ENCODE results near the gene GDF7.

GDF7 gene

DNA sequence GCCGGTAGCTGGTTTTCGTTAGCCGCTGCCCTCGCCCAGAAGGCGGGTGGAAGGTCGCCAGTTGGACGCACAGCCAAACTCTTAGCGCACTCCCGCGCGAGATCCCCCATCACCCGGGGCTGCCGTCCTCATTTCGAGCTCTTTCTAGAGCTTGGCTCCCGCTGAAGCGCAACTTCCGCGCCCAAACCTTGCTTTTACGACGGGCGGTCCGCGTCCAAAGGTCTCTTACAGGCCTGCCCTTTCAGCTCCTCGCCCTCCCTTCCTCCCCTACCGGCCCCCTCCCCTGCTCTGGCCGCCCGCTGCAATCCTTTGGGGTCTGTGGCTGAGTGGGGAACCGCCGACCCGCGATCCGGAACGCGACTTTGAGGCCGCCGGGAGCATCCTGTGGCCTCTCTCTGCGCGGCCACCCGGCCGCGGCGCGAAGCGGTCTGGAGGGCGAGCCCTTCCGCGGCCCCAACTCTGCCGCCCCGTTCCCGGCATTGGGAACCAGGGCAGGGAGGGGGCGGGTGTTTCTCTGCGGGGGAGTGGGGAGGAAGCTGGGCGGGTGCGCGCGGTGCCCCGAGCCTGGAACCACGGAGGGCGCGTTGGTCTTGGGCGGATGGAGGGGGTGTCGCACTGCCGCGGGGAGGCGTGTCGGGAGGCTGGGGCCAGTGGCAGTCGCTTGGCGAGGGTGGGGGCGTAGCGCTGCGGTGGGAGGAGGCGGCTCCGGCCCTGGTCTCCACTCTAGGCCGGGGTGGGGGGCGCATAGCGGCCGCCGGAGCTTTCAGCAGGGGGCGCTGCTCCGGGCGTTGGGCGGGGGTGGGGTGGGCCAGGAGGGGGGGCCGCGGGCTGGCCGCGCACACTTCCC is at the start of gene GDF7:
Gene GDF7 (plus strand): TSS at position 841 of the 847 bp plus-strand sequence. CDS start 96 bp downstream, outside the sequence.
- no peak for DNase-seq (ENCODE audit: extremely low read depth in 1 of 2, low read depth in 1 of 2)

DNA sequence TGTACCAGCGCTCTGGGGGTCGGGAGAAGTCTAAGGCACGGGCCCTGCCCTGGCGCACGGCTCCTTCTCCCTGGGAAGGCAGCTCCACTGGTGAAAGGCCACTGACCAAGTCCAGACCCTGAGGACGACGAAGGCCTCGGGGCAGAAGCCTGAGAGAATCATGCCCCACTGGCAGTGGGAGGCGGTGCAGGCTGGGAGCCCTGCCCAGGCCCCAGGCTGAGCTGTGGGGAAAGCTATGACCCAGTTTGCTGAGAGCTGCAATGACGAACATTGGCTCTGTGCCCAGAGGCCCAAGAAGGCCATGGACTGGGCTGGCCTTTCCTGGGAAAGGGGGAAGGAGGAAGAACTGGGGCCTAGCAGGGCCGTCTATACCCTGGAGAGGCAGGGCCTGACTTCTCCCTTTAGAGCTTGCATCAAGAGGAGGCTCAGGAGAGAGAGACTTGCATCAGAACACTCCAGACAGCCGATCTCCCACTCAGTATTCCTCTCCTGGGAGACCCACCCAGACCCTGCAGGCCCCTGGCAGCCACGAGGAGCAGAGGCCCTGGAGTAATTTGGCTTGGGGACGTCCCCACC is 49.0 kb upstream of the GDF7 start:
- no peak for DNase-seq (ENCODE audit: extremely low read depth in 1 of 2, low read depth in 1 of 2)

DNA sequence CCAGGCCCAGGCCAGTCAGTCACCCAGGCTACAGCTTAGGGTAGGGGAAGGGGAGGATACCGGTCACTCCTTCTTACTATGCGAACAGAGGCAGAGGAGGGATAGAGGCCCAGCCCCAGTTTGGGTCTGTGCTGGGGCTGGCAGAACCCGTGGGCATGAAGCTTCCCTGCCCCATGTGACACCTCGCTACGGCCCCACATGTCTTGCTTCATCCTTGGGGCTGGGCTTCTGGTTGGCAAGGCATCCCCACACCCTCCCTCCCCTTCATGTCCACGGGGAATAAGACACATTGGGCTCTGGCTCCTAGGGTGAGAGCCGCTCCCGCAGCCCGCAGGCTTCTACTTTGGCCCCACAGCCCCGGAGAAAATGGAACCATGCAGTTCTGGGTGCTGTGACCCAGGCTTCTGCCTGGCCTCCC is 48.5 kb upstream of the GDF7 start:
- no peak for DNase-seq (ENCODE audit: extremely low read depth in 1 of 2, low read depth in 1 of 2)

DNA sequence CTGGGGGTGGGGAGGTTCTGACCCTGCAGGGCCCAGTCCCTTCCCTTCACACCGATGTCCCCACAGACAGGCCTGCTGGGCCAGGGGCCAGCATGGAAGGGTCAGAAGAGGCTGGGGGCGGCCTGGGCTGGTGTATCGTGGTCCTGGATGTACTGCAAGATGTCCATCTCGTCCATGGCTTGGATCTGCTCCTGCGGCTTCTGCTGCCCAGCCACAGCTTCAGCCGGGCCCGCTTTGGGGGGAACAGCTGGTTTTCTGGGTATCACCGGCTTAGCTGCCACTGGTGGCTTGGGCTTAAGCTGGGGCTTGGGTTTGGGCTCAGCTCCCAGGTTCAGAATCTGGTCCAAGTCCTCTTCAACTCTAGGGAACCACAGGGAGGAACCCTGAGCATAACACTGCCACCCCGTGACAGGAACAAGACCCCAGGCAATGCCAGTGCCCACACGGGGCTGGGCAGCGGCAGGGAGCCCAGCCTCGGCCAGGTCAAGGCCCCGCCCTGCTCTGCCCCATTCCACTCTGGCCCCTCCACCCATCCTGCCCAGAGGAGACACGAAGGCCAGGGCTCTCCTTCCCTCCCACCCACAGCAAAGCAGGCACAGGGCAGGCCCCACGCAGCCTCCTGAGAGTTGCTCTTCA is 47.9 kb upstream of the GDF7 start:
- DNase-seq (ENCODE audit: extremely low read depth in 1 of 2, low read depth in 1 of 2) = no peak

DNA sequence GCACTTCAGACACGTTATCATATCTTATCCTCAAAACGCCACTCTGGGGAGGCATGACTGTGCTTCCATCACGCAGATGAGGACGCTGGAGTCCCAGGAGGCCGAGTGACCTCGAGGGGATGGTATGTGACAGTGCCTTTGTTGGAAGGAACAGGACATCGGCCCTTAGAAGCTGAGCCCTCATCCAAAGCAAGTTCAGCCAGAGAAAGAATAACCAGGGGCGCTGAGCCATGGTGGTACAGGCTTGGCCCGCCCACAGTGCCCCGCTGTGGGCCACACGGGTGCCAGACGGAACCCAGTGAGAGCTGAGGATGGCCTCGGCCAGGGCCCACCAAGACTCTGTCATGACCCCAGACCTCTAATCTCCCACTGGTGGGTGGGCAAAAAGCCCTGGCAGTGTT is 47.3 kb upstream of the GDF7 start:
- no peak for DNase-seq (ENCODE audit: extremely low read depth in 1 of 2, low read depth in 1 of 2)

DNA sequence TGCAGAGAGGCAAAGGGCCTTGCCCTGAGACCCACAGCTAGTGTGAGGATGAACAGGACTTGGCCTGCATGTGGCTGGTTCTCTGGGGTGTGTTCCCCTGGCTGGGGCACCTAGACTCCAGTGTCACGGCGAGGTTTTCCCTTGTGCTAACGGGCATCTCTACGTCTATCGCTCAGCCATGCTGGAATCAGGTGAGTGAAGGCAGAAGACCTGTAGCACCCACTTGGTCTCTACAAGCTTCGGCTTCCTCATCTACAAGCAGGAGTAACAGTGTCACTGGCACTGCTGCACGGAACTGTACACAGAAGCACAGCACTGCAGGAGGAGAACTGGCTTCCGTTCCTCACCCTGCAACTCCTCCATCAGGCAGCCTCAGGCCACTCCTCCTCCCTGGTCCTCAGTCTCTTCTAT is 46.7 kb upstream of the GDF7 start:
- DNase-seq (ENCODE audit: extremely low read depth in 1 of 2, low read depth in 1 of 2) = no peak

DNA sequence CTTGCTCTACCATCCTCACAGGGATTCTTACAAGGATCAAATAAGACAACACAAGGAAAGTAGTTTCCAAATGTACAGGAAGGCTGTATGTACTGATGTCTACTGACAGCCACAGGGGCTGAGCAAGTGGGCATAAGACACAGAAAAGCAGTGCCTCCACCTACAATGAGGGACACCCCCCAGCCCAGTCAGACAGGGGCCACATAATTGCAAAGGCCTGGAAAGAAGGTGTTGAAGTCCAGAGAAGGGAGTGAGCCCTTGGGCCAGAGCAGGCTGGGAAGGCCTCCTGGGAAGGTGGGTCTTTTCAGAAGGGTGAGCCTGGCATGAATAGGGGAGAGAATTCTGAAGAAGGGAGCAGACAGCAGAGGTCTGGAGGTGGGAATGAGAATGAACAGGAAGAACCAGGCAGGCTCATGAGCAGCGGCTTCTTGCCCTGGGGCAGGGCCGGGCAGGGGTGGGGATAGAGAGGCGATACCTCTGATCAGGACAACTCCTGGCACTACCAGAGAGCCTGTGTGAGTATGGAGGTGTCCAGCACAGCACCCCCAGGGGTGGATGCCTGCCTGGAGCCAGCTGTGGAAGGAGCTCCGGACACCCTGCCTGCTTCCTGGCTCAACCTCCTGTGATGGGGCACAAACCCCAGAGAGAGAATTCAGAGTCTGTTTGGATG is 46.1 kb upstream of the GDF7 start:
- DNase-seq (ENCODE audit: extremely low read depth in 1 of 2, low read depth in 1 of 2) = no peak

DNA sequence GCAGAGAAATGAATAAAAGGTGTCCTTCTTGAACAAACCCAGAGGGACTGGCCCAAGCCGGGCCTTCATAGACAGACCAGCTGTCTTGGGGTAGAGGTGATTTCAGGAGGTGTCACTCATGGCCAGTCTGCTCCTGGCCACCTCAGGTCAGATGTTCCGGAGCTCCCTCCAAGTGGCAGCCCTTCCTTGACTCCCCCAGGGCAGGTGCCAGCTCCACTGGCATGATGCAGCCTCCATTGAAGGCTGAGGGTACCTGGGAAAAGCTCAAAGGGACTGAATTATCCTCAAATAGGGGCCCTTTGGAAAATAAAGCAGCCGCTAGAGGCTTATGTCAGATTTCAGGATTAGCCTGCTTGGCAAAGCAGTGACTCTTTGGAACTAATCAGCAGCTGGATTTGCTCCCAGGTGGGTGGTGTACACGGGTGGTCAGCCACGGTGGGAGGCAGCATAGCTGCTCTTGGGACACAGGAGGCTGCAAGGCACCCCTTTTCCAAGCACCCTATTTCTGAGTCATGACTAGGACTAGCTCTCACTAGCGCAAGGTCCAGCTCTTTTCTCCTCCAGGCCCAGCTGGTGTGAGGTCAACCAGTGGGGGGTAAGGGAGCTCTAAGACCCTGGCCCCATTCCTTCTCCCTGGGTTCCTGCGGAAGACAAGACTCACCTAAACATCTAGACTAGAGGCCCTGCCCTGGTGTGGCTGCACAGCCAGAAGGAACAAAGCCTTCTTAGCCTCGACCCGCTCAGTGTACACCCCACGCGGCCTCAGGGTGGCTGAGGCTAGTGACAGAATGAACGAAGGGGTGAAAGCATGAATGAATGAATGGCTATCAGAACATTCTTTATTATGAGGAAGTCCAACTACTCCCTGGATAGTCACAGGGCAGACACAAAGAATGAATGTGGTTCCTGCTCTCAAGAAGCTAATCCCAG is 45.3 kb upstream of the GDF7 start:
- DNase-seq (ENCODE audit: extremely low read depth in 1 of 2, low read depth in 1 of 2) = no peak

DNA sequence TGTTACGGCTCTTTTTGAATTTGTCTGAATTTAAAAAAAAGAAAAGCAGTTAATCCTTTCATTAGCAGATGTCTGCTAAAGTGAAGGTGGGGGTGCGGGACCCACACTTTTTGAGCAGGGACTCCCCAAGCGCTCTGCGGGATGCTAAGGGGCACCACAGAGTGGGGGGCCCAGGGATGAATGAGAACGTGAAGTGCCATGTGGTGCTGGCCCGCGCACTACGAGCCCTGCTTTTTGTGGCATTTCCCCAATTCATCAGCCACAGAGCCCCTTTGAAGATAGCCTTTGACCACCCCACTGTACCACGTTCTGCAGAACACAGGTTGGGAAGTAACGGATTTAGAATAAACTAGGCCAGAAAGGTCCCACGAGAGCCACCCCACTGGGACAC is 44.7 kb upstream of the GDF7 start:
- no peak for DNase-seq (ENCODE audit: extremely low read depth in 1 of 2, low read depth in 1 of 2)

DNA sequence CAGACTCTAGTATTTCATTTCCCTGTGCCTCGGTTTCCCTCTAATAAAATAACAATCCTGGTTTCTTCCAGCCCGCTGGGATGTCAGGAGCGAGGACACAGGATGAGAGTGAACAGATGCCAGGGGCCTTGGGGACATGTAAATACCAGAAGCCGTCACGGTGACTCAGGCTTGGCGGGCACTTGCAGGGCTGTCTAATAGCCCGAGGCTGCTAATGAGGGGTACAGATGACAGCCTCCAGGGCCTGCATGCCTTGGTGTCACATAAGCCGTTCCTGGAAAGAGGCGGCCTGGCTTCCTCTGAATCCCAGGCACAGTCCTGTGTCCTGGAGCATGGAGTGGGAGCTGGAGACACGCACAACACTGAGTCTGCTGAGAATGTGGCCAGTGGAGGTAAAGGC is 44.2 kb upstream of the GDF7 start:
- no peak for DNase-seq (ENCODE audit: extremely low read depth in 1 of 2, low read depth in 1 of 2)

DNA sequence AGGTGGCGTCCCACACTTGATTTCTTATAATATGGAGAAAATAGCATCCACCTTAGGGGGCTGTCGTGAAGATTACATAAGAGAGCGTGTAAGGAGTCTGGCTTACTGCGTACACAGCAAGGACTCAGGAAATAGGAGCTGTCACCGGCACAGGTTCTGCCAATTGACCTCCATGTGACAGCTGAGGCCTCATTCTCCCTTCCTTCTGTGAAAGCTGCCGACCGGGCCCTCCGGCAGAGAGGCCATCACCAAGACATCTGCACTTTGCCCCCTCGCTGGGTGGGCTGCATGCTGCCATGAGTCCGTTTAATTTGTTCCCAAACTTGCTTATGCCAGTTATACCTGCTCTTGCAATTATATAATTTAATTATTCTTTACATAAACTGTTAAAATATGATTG is 43.7 kb upstream of the GDF7 start:
- DNase-seq (ENCODE audit: extremely low read depth in 1 of 2, low read depth in 1 of 2) = no peak

DNA sequence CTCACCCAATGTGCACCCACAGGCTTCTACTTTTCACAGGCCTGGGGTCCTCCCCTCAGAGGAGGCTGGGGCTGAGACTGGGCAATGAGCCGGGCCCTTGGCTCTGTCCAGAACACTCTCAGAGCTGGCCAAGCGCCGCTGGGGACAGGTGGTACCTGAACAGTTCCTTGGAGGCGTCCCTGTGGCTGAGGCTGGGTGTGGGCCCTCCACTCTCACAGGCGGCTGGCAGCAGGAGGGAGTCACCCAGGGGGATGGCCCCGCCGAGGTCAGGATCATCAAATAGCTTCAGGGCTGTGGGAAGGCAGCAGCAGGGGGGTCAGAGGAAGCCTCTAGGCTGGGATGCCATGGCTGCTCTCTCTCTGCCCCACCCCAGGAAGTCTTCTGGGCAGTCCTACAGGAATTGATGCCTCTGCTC is 43.2 kb upstream of the GDF7 start:
- no peak for DNase-seq (ENCODE audit: extremely low read depth in 1 of 2, low read depth in 1 of 2)

DNA sequence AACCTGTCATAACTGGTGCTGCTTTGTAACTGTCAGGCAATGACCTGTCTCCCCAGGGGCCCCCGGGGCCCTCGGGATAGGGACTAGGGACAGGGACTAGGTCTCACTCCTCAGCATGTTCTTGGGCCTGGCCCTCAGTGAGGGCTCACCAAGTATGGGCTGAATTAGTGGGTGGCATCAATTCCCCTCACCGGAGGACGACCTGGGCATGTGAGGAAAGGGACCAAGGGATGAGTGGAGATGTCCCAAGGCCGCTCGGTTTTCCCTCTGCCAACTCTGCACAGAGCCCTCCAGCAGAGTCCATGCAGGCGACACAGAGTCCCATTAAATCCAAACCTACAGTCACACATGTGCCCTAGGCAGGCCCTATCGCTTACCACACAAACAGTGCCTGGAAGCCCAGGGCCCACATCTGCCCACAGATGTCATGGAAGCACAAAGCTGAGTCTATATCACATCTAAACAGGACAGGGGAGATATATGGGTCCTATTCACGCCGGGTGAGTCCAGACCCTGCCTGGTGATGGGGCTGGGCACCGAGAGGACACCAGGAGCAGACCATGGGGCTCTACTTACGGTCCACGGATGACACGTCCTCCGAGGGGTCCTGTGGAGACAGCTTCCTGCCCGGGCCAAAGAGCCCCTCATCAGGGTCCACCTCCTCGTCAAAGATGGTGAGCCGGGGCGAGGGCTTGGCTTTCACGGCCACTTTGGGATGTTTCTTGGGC is 42.6 kb upstream of the GDF7 start:
- no peak for DNase-seq (ENCODE audit: extremely low read depth in 1 of 2, low read depth in 1 of 2)

DNA sequence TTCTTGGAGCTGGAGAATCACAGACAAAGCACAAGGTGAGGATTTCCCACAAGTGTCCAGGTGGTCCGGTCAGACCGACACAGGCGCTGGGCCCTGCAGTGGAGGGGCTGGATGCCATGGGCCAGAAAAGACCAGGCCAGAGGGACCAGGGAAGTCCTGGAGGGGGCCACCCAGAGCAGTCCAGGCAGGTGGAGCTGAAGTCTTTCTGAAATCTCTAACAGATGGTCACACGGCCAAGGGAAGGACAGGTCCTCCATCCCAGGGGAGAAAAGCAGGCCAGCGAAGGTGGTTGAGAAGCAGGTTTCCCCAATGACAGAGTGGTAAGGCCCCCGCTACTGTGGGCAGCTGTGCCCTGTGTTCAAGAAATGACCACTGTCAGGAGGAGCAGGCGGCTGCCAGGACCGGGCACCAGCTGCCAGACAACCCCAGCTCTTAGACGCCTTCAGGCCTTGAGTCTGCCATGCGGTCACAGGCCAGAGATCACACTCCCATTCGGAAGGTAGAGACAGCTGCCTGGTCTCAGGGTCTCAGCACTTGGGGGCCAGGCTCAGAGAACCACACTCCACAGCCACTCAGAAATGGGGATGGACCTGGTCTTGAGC is 42.0 kb upstream of the GDF7 start:
- no peak for DNase-seq (ENCODE audit: extremely low read depth in 1 of 2, low read depth in 1 of 2)

DNA sequence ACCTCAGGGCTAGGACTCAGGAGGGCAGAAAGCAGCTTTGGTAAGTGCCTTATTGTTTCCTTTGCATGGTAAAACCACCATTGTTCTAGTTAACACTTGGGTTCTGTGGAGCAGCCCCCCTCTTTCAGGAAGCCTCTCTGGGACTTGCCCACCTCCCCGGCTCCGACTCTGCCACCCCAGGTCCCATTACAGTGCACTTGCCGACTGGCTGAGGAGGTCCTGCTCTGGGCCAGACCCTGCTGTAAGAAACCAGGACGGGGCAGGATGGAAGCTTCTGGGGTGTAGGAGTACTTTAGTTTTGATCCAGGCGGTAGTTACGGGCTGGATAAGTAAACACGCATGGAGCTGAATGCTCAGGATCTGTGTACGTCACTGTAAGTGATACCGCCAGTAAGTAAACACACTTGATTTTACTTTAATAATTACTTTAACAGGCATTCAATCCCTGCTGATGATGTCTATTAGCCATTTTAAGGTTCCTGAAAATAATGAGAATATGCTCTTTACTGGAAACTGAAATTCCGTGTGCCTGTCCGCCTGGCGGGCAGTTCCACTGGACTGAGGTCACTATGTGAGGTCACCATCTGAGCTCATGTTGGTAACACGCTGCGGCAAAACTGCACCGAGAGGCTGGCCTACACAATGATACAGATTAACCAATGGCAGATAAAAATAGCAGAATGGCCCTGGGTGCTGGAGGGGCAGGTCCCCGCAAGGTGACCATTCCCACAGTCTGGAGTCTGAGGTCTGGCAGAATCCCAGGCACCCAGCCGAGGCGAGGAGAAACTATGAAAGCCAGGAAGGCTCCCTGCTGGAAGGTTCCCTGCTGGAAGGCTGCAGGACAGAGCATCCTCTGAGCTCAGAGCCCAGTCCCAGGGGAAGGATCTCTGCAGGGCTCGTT is 41.2 kb upstream of the GDF7 start:
- DNase-seq (ENCODE audit: extremely low read depth in 1 of 2, low read depth in 1 of 2) = no peak

DNA sequence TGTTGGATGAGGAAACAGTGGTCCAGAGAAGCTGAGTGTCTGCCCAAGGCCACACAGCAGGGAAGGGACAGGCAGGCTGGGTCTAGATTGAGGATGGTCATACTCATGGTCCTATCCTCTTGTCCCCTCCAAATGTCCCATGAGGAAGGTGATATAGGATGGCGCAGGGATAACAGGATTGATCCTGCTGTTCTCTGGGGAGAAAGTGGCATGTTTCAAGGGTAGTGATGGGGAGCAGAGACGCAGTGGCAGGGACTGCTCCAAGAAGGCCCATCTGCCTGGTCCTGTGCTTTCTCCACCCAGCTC is 40.6 kb upstream of the GDF7 start:
- DNase-seq (ENCODE audit: extremely low read depth in 1 of 2, low read depth in 1 of 2) = no peak

DNA sequence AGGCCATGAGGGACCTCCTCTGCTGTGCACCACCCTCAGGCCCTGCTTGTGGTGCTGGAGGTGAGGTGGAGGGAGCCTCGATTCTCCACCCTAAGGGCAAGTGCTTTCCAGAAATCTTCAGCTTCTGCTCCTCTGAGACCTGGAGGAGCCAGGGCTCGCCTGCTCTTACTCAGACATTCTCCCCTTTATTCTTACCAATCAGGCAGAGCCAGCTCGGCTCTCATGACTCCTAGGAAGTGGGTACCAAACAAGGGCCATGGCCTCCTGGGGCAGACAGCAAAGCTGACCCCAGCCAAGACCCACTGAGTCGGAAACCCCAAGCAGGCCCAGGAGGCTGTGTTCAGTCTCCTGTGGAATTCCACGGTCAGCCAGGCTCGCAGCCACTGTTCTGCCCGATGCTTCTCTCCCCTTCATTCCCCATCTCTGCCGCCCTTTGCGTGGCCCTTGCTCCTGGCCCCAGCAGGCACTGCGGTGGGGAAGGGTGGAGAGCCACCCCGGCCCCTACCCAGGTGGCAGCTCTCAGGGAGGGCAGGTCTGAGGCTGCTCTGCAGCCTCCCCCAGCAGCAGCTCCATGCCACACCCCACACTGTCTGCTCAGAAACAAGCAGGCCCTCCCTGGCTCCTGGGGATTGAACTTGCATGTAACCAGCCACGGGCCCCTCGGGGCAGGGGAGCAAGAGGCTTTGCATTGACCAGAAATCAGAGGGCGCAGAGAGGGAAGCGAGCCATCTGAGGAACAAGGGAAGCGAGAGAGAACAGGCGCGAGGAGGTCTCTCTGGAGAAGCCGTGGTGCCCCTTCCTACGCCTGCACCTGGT is 40.0 kb upstream of the GDF7 start:
- no peak for DNase-seq (ENCODE audit: extremely low read depth in 1 of 2, low read depth in 1 of 2)

Measured in stimulated activated CD8-positive, alpha-beta memory T cell treated with anti-CD3 and anti-CD28 coated beads, Interleukin-7, amount 100 ng/mL, for 48 hours (primary cell).